Mesendoderm (in vitro differentiated cells): Measurements from ENCODE around the gene ADM5.
A peak's percentile ranks its signal among the peaks of the same experiment; 100 is the strongest.

Experiments
- DNase-seq: peaks from one replicate; pipeline ENCODE4 v3.0.0; 2013
- H2AK5ac ChIP-seq: 2 replicates; pipeline ENCODE4 v1.6.1; 2013; ENCODE audit warnings: low read length, inconsistent platforms
- H2BK120ac ChIP-seq: 2 replicates; pipeline ENCODE4 v1.6.1; 2013; ENCODE audit warnings: low read depth, mild to moderate bottlenecking, low read length, moderate library complexity, mixed read lengths
- H2BK15ac ChIP-seq: replicated peaks from 2 replicates; pipeline ENCODE4 v1.6.1; 2013; ENCODE audit warnings: low read depth, mild to moderate bottlenecking, moderate library complexity
- H2BK5ac ChIP-seq: 2 replicates; pipeline ENCODE4 v1.6.1; 2013; ENCODE audit warnings: low read length, inconsistent platforms
- H3K18ac ChIP-seq: 2 replicates; pipeline ENCODE4 v1.6.1; 2013; ENCODE audit warnings: mild to moderate bottlenecking, low read length, mixed read lengths
- H3K23ac ChIP-seq: one replicate; pipeline ENCODE4 v1.6.1; 2013; ENCODE audit warnings: low read length
- H3K27ac ChIP-seq: 2 replicates; pipeline ENCODE4 v1.5.1; 2013; ENCODE audit warnings: low read depth, mild to moderate bottlenecking, inconsistent platforms, low read length, moderate library complexity
- H3K27me3 ChIP-seq: 2 replicates; pipeline ENCODE4 v1.6.1; 2013; ENCODE audit warnings: low read length, control low read depth, mild to moderate bottlenecking, inconsistent platforms; ENCODE audit not compliant: insufficient read depth, poor library complexity
- H3K36me3 ChIP-seq: 2 replicates; pipeline ENCODE4 v1.6.1; 2013; ENCODE audit warnings: low read length, inconsistent platforms; ENCODE audit not compliant: control insufficient read depth, insufficient read depth
- H3K4ac ChIP-seq: one replicate; pipeline ENCODE4 v1.6.1; 2013; ENCODE audit warnings: low read depth, mild to moderate bottlenecking, low read length, moderate library complexity
- H3K4me1 ChIP-seq: 2 replicates; pipeline ENCODE4 v1.6.1; 2013; ENCODE audit warnings: low read depth, low read length, inconsistent platforms; ENCODE audit not compliant: control insufficient read depth
- H3K4me2 ChIP-seq: 2 replicates; pipeline ENCODE4 v1.6.1; 2013; ENCODE audit warnings: low read length
- H3K4me3 ChIP-seq: 2 replicates; pipeline ENCODE4 v1.5.1; 2013; ENCODE audit warnings: mild to moderate bottlenecking, low read length
- H3K56ac ChIP-seq: one replicate; pipeline ENCODE4 v1.6.1; 2013; ENCODE audit warnings: low read length
- H3K79me1 ChIP-seq: 2 replicates; pipeline ENCODE4 v1.6.1; 2013; ENCODE audit warnings: low read length, inconsistent platforms
- H3K79me2 ChIP-seq: 2 replicates; pipeline ENCODE4 v1.6.1; 2013; ENCODE audit warnings: mild to moderate bottlenecking, low read length; ENCODE audit not compliant: control insufficient read depth, insufficient read depth
- H3K9ac ChIP-seq: 2 replicates; pipeline ENCODE4 v1.6.1; 2013; ENCODE audit warnings: low read length, inconsistent platforms
- H4K5ac ChIP-seq: one replicate; pipeline ENCODE4 v1.6.1; 2013; ENCODE audit warnings: low read length
- H4K8ac ChIP-seq: one replicate; pipeline ENCODE4 v1.6.1; 2013; ENCODE audit warnings: low read depth, mild to moderate bottlenecking, control low read depth, low read length, moderate library complexity
- WGBS: extraction: QIAGEN DNeasy Blood & Tissue Kit; methylation state at CpG from one replicate; pipeline ENCODE4 v1.1.7; 2013; ENCODE audit warnings: low lambda C conversion rate, missing lambda C conversion rate; ENCODE audit not compliant: insufficient coverage; ENCODE audit errors: extremely low coverage; 5-methylcytosine and 5-hydroxymethylcytosine counted together

The ADM5 gene

DNA sequence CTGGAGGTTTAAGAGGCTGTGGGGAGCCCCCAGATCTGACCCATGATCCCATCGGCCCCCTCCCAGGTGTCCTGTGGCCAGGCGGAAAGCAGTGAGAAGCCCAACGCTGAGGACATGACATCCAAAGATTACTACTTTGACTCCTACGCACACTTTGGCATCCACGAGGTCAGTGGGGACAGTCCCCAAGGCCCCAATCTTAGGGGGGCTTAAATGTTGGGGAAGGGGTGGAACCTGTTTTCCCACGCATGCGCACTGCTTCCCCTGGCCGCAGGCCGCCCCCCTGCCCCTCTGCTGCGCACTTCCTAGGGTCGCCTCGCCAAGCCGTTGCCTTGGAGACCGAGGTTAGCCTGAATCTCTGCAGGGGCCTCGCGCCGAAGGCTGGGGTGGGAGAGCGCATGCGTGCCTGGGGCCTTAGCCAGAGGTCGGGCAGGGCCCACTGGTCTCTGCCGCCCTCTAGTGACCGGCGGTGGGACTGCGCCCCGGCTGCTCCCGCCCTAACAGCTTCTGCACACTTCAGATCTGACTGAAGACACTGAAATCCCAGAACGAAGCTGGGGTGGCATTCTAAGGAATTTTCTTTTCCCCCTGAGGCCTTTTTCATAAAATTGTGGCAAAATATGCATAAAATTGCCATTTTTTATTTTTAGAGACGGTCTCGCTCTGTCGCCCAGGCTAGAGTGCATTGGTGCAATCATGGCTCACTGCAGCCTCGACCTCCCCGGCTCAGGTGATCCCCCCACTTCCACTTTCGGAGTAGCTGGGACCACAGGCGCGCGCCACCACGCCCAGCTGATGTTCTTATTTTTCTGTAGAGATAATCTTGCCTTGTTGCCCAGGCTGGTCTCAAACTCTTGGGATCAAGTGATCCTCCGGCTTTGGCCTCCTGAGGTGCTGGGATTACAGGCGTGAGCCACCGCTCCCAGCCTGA is 8.7 kb upstream of the ADM5 start:
- H3K79me2 ChIP-seq = peaks cover 45% of the 10 kb centered on the region
- no peak overlapping the region for H2AK5ac ChIP-seq
- DNase-seq = peak; percentile 96
- H3K4me3 ChIP-seq = no peak overlapping the region
- peaks cover 22% of the 10 kb centered on the region for H3K36me3 ChIP-seq
- H3K56ac ChIP-seq = peak overlapping the region; percentile 56
- peaks cover 19% of the 10 kb centered on the region for H3K79me1 ChIP-seq
- H3K23ac ChIP-seq = no peak overlapping the region
- H4K5ac ChIP-seq = no peak overlapping the region
- peak overlapping the region; percentile 55 for H3K9ac ChIP-seq
- peaks cover 8% of the 10 kb centered on the region for H3K4me1 ChIP-seq
- H2BK15ac ChIP-seq = no peak overlapping the region
- WGBS = no CpG with 5 or more reads among the region's 40 CpGs
- no peaks in the 10 kb centered on the region for H3K27me3 ChIP-seq
- no peak overlapping the region for H4K8ac ChIP-seq
- H2BK120ac ChIP-seq = no peak overlapping the region
- H3K27ac ChIP-seq = no peak overlapping the region
- H3K18ac ChIP-seq = no peak overlapping the region
- no peak overlapping the region for H3K4ac ChIP-seq
- H3K4me2 ChIP-seq = peak overlapping the region; percentile 25
- no peak overlapping the region for H2BK5ac ChIP-seq

DNA sequence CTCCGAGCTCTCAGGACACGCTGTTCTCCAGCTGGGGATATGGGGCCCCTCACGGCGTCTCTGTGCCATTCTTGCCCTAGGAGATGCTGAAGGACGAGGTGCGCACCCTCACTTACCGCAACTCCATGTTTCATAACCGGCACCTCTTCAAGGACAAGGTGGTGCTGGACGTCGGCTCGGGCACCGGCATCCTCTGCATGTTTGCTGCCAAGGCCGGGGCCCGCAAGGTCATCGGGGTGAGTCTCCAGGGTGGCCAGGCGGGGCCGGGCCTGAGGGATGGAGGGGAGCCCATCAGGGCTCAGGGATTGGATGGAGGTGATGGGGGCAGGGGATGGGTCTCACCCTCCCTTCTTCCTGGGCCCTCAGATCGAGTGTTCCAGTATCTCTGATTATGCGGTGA is 7.6 kb upstream of the ADM5 start:
- peaks cover 23% of the 10 kb centered on the region for H3K79me1 ChIP-seq
- H3K27me3 ChIP-seq = no peaks in the 10 kb centered on the region
- H3K4me2 ChIP-seq = no peak overlapping the region
- H3K36me3 ChIP-seq = peaks cover 29% of the 10 kb centered on the region
- no peak overlapping the region for H3K4me3 ChIP-seq
- no peak overlapping the region for H4K5ac ChIP-seq
- no peak overlapping the region for H2AK5ac ChIP-seq
- H3K79me2 ChIP-seq = peaks cover 45% of the 10 kb centered on the region
- H3K27ac ChIP-seq = no peak overlapping the region
- no peak overlapping the region for H3K23ac ChIP-seq
- H3K9ac ChIP-seq = no peak overlapping the region
- H3K56ac ChIP-seq = no peak overlapping the region
- H2BK15ac ChIP-seq = no peak overlapping the region
- no peak overlapping the region for H3K4ac ChIP-seq
- H4K8ac ChIP-seq = no peak overlapping the region
- no peak overlapping the region for H2BK120ac ChIP-seq
- WGBS = no CpG with 5 or more reads among the region's 19 CpGs
- no peak overlapping the region for H2BK5ac ChIP-seq
- H3K18ac ChIP-seq = no peak overlapping the region
- peaks cover 8% of the 10 kb centered on the region for H3K4me1 ChIP-seq
- no peak for DNase-seq

DNA sequence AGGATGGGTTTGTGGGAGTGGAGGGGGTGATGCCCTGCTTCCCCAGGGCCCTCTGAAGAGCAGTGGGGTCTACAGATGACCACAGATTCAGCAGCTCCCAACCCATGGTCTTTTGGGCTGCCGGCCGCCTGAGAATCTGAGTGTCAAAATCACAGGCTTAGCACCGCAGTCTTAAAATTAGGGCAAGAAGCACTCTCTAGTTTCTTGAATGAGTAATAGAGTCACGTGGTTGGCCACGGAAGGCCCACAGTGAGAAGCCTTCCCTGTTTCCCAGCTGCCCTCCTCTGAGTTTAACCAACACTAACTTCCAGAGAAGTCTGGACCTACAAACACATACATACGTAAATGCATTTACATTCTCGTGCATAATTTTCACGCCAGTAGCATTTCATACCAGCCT is 7.1 kb upstream of the ADM5 start:
- DNase-seq = no peak

GRCh38 chr19:49683814-49684250 is 5.6 kb upstream of the ADM5 start:
- peaks cover 23% of the 10 kb centered on the region for H3K79me1 ChIP-seq
- DNase-seq = no peak
- H2BK5ac ChIP-seq = no peak overlapping the region
- H4K5ac ChIP-seq = no peak overlapping the region
- H3K4me1 ChIP-seq = peaks cover 8% of the 10 kb centered on the region
- no peak overlapping the region for H2BK120ac ChIP-seq
- H3K4me3 ChIP-seq = no peak overlapping the region
- no peak overlapping the region for H2BK15ac ChIP-seq
- peaks cover 30% of the 10 kb centered on the region for H3K79me2 ChIP-seq
- no peak overlapping the region for H3K4ac ChIP-seq
- no peak overlapping the region for H3K4me2 ChIP-seq
- H3K18ac ChIP-seq = no peak overlapping the region
- WGBS = no CpG with 5 or more reads among the region's 18 CpGs
- H4K8ac ChIP-seq = no peak overlapping the region
- H3K36me3 ChIP-seq = peaks cover 31% of the 10 kb centered on the region
- H3K9ac ChIP-seq = no peak overlapping the region
- no peak overlapping the region for H2AK5ac ChIP-seq
- H3K23ac ChIP-seq = no peak overlapping the region
- no peak overlapping the region for H3K56ac ChIP-seq
- H3K27ac ChIP-seq = no peak overlapping the region
- no peaks in the 10 kb centered on the region for H3K27me3 ChIP-seq

More for the DNA sequence above, 7.1 kb upstream of the ADM5 start:
- Histone ChIP-seq H4K8ac (no peak overlapping the region), H2BK15ac (no peak overlapping the region), H3K9ac (no peak overlapping the region), H2BK5ac (no peak overlapping the region), H3K36me3 (peaks cover 31% of the 10 kb centered on the region), H3K4me1 (peaks cover 8% of the 10 kb centered on the region), H3K4ac (no peak overlapping the region), H2AK5ac (no peak overlapping the region), H3K4me3 (no peak overlapping the region), H3K27ac (no peak overlapping the region), H3K79me2 (peaks cover 44% of the 10 kb centered on the region), H3K23ac (no peak overlapping the region), H4K5ac (no peak overlapping the region), H3K79me1 (peaks cover 23% of the 10 kb centered on the region), H3K27me3 (no peaks in the 10 kb centered on the region), H2BK120ac (no peak overlapping the region), H3K18ac (no peak overlapping the region), H3K56ac (no peak overlapping the region), H3K4me2 (no peak overlapping the region)
- WGBS = no CpG with 5 or more reads among the region's 8 CpGs

- Histone ChIP-seq H2AK5ac (no peak overlapping the region), H3K4me1 (peaks cover 5% of the 10 kb centered on the region), H4K5ac (no peak overlapping the region), H3K4me3 (no peak overlapping the region), H2BK5ac (no peak overlapping the region), H3K18ac (no peak overlapping the region), H3K9ac (no peak overlapping the region), H3K36me3 (peaks cover 31% of the 10 kb centered on the region), H3K79me2 (peaks cover 25% of the 10 kb centered on the region), H3K4me2 (no peak overlapping the region), H3K4ac (no peak overlapping the region), H3K23ac (no peak overlapping the region), H3K27ac (no peak overlapping the region), H3K79me1 (peaks cover 23% of the 10 kb centered on the region), H3K56ac (no peak overlapping the region), H2BK120ac (no peak overlapping the region), H4K8ac (no peak overlapping the region), H3K27me3 (no peaks in the 10 kb centered on the region), H2BK15ac (no peak overlapping the region)
- no CpG with 5 or more reads among the region's 35 CpGs for WGBS
- DNase-seq = peak; percentile 39
These were observed 5.0 kb upstream of the ADM5 start for GRCh38 chr19:49684251-49684982.
